GM12865 (cell line): Measurements from ENCODE around the gene DPM2.
A peak's percentile ranks its signal among the peaks of the same experiment; 100 is the strongest.

Experiments used
- DNase-seq: peaks from one replicate; pipeline ENCODE4 v3.0.0; 2010; ENCODE audit warnings: low read depth
- H3K4me3 ChIP-seq: 2 replicates; pipeline ENCODE4 v1.5.1; 2011; ENCODE audit warnings: mild to moderate bottlenecking, low read depth, low read length, control low read depth
- CTCF ChIP-seq: IDR thresholded peaks from 2 replicates; pipeline ENCODE4 v1.5.1; 2011; ENCODE audit warnings: low read length, control low read depth, low read depth, inconsistent platforms; ENCODE audit not compliant: insufficient read depth; ENCODE audit errors: missing control alignments

DPM2 gene

GRCh38 chr9:127899128-127899943 is 38.3 kb downstream of the DPM2 start, which contains the start of gene ST6GALNAC6:
TSS of gene ST6GALNAC6 (minus strand) at chr9:127899603. CDS start at chr9:127897981, 1,622 bp downstream.
- peak within 1 kb of the TSS; percentile 92 for H3K4me3 ChIP-seq
- peak; percentile 84 for DNase-seq
- TF ChIP-seq CTCF, result no peak

DNA sequence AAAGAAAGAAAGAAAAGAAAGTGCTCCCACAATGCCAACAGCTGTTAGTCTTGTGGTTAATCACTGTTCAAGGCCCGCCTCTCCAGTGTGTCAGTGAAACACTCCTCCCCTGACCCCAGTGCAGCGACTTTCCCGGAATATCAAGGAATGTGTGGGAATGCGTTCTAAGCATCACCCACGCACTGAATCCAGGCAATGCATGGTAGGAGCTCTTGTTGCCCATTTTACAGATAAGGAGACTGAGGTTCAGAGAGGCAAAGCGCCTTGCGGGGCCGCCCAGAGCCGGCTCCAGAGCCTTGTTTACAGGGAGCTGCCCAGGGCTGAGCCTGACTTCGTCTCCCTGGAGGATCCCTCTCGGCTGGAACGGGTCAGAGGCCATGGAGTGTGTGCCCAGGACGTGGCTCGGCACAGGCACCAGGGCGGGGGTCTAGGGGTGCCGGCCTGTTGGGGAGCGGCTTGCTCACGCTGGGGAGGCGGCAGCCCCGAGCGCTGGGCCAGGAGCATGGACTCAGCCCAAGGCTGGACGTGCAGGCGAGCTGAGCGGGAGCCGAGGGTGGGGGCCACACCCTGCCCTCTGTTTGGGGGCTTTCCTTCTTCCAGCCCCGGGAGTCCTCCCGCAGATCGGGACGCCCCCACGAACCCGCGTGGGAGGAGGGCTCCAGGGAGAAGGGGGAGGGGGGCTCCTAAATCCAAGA is 39.1 kb downstream of the DPM2 start:
- TF ChIP-seq CTCF, result no peak
- no peak for DNase-seq
- H3K4me3 ChIP-seq, result peak overlapping the region; percentile 92

- H3K4me3 ChIP-seq, result no peak overlapping the region
- peak; percentile 40 for DNase-seq
- TF ChIP-seq CTCF, result no peak
Observed at GRCh38 chr9:127897193-127897692, 40.4 kb downstream of the DPM2 start.

DNA sequence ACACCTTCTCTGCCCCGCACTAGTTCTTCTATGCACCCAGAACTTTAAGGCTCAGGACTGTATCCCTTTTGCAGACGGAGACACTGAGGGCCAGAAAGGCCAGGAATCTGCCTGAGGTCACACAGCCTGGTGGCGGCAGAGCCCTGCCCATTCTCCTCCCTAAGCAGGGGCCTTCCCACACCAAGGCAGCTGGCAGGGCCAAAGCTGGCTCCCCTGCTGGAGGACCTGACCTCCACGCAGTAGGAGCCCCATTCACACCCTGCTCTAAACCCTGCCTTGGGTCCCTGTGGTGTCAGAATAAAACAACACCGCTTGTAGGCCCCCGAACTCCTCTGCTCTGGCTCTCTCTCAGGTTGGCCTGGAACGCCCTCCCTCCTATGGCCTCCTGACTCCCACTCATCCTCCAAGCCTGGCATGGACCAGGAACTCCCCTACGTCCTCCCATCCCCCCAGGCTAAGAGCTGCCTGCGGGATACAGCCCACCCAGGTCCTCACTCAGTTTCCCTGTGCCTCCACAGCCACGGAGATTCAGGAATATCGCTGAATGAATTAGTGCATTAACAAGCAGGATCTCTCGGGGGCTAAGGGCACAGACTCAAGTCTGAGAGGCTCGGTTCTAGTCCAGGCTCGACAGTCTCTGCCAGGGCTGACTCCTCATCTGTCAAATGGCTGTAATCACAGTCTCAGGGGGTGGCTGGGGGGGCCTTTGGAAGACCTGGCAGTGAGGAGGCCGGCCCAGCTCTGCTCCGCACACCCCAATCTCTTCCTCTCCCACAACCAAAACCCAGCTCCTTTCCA is 41.1 kb downstream of the DPM2 start:
- DNase-seq, result no peak
- TF ChIP-seq CTCF, result no peak
- no peak overlapping the region for H3K4me3 ChIP-seq

DNA sequence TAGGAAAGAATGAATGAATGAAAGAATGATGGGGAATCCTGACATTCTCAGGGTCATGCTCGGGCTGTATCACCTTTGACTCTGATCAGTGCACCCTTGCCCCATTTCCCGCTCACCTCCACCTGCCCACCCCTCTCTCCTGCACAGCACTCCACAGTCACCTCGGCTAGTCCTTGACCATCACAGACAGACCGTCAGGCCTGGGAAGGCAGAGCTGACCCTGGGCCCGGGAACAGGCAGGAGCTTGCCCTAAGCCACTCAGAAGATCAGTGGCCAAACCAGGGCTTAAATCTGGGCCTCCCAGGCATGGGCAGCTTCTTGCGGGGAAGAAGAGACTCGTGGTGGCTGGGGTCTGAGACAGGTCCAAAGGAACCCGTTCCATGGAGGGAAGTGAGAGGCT is 41.8 kb downstream of the DPM2 start:
- DNase-seq, result no peak
- no peak for TF ChIP-seq CTCF
- H3K4me3 ChIP-seq, result no peak overlapping the region

- no peak for TF ChIP-seq CTCF
- DNase-seq, result no peak
Observed at GRCh38 chr9:127893392-127893791, 44.3 kb downstream of the DPM2 start.

More at GRCh38 chr9:127893392-127893791, 44.3 kb downstream of the DPM2 start:
- H3K4me3 ChIP-seq, result no peak overlapping the region
